Activated T-cell treated with anti-CD3 and anti-CD28 coated beads for 1 hour (primary cell): ENCODE measurements around the gene CRISPLD2.
"Not testable (repeated sequence)": the region's sequence is repeated elsewhere in the genome, so short reads cannot be mapped to it uniquely, and the experiment has no call there.

Experiments
- DNase-seq: peaks from one replicate; pipeline ENCODE4 v3.0.0-alpha.2; 2020; ENCODE audit warnings: low read depth

The CRISPLD2 gene

DNA sequence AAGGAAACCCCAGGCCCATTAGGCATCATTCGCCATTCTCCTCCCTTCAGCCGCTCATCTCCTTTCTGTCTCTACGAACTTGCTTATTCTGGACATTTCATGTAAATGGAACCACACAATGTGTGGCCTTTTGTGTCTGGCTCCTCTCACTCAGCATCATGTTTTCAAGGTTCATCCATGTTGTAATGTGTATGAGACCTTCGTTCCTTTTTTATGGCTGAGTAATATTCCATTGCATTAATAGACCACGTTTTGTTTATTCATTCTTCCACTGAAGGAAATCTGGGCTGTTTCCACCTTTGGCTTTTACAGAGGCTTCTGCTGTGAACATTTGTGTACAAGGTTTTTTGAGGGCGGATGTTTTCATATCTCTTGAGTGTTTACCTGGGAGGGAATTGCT is 3.2 kb downstream of the CRISPLD2 start:
- DNase-seq: no peak

DNA sequence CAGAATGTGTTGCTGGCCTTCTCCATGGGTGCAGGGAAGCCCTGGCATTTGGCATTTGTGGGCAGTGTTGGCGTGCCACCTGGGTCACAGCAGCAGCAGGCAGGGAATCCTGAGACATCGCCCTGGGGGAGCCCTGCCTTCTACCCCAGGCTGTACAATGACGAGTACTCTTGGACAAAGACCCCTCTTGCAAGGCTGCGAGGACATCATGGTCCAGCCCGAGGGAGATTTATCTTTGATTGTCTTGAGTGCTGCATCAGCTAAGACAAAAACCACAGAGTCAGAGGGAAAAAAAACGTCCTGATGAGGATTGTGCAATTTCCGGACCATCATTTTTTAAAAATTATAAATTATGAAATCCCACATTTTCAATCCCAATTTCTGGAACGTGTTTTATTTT is 3.7 kb downstream of the CRISPLD2 start:
- no peak for DNase-seq

DNA sequence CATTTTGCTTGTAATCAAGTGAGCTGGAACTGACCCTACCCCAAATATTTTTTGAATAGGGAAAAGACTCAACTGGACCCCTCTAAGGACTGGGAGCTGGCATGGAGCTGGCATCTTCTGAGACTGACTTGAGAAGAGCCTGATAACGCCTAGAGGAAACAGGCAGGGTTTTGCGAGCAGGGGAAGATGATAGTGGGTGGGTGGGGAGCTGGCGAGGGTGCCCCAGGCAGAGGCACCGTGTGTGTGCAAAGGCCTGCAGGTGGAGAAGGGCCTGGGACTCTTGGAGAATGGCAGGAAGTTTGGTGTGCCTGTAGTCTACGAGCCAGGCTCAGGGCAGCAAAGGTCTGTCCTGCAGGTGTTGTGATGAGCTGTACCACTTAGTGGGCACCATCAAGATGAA is 4.1 kb downstream of the CRISPLD2 start:
- no peak for DNase-seq

DNA sequence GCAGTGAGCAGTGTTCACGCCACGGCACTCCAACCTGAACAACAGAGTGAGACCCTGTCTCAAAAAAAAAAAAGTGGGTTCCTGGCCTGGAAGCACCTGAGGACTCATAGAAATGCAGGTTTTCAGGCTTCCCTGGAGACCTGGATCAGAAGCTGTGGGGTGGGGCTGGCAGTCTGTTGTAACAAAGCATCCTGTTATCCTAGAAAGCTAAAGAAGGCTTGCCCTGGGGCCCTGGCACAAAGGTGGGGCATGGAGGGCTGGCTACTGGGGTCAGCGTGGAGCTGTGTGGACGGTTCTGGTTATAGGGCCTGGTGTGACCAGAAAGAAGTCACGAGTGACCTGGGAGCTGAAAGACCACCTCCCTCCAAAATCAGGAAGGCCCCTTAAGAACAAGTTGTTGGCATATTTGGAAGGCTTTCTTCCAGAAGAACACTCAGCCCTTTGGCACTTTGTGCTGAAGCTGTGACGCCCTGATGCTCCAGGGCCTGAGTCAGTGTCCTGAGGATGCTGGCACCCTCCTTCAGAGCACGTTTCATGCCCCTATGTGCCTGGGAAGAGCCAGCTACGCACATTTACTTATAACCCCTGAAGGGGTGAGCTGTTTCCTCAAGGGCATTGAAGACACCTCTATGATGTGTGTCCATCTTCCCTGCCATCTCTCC is 6.2 kb downstream of the CRISPLD2 start:
- no peak for DNase-seq

DNA sequence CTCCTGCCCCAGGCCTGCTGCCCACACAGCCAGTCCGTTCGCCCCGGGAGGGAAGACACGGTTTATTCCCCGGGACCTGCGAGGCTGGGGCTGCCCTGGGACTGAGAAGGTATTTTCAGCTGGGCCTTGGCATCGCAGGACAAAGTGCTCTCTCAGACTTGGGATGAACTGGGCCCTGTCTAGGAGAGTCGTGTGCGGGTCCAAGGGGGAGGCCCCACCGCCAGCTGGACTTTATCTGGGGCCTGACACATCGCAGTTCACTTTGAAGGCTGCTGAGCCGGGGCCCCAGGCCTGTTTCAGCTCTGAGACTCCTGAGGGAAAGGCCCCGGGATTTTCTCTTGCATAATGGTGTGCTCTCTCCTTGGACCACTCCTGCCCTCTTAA is 6.8 kb downstream of the CRISPLD2 start:
- DNase-seq: no peak

DNA sequence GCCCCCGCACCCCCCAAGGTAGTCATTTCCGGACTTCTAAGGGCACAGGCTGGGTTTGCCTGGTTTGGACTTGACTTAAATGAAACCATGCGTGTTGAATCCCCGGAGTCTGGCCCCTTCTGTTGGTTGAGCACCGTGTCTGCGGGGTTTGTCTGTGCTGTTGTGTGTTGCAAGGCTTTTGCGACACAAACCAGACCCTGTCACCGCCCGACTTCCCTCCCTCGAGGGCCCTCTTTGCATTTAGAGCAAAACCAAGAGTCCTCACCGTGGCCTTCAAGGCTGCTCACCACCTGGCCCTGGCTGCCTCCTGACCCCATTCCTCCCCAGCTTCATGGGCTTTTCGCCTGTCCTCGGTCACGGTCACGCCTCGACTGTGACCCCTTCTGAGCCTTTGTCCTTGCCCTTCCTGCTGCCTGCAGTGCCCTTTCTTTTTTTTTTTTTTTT is 7.4 kb downstream of the CRISPLD2 start:
- DNase-seq: no peak

DNA sequence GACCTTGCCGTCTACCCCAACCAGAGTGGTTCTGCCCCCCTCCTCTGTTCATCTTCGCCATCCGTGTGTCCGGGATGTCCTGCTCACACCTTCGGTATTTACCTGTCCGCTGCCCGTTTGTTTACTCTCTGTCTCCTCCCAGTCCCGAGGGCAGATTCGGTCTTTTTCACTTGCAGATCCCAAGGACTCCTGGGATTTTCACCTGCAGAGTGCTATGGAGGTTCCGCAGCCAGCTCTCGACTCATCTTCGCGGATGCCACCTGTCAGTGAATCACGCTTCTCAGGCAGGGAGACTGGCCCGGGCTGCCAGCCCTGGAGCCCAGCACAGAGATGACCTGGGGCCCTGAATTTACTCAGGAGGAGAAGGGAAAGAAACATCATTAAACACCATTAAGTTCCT is 8.1 kb downstream of the CRISPLD2 start:
- no peak for DNase-seq

DNA sequence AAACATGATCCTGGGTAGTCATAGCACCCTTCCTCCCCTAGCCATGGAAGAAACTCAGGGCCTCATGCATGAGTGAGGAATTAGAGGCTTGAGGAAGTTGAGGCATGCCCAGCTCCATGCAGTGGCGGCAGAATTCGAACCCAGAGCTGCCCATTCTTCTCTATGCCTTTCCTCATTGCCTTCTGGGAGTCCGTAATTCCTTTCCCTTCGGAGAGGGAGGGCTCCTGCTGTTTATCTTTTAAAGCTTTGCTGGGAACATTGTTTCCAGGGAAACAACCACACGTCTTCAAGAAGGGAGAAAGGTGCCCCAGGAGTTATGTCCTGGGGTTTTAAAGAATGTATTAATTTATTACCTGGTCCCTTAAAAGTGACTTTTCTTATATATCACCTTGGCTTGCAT is 8.5 kb downstream of the CRISPLD2 start:
- DNase-seq: no peak

DNA sequence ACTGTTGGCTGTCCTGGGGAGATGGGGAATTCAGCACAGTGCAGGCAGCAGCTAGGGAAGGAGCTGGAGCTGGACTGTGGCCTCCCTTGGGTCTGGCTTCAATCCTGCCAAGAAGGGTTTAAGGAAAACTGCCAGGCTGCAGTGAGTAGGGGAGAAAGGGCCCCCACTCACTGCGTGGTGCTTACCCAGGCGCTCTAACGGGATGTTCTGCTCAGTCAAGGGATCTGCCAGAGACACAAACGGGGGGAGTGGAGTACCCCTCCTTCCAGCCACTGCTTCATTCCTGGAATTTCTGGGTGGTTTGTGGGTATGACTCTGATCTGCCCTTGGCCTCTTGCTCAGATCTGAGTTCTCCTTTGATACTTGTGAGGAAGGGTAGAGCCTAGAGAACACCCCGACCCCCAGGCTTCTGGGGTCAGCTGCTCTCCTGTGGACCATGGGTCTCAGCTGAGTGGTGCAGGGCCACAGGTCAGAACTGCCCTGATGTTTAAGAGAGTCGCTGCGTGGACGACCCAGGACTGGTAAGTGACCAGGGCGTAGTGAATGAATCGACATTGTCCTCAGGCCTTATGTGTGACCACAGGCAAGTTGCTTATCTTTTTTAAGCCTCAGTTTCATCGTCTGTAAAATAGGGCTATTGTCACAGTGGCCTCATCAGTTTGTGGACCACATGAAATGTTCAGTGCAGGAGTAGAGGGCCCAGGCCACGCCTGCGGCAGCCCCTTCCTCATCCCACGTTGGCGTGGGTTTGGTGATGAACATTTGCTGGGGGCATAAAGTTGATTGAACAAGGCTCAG is 9.6 kb downstream of the CRISPLD2 start:
- DNase-seq: no peak

DNA sequence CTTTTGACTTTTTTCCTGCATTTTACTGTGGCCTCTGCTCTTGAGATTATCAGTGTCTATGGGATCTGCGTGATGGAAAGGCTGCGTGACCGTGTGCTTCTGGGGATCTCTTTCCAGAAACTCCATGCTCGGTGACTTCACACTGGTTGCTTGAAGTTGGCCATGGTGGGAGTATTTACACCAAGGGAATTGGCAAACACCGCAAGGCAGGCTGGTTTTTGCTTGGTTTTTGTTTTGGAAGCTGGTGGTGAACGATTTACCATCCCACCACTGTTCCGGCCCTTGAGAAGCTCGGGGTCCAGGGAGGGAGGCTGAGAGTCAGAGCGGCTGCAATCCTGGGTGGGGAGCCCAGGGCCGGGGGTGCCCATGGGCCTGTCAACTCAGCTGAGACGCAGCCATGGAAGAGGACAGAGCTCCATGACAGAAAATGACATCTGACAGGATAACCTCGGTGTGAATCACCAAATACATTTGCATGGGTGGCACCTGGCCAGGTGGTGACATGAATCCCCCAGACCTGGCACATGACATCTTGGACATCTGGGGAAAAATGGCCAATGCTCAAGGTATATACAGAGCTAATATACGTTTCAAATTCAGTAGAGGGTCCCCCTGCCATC is 11.1 kb downstream of the CRISPLD2 start:
- DNase-seq: no peak

DNA sequence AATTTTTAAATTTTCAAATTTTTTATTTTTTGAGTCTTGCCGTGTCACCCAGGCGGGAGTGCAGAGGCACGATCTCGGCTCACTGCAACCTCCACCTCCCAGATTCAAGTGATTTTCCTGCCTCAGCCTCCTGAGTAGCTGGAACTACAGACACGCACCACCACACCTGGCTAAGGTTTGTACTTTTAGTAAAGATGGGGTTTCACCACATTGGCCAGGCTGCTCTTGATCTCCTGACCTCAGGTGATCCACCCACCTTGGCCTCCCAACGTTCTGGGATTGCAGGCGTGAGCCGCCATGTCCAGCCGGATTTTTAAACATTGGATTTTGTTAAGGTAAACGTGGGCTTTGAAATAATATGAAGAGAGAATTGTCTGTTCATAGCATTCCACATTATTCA is 11.9 kb downstream of the CRISPLD2 start:
- DNase-seq: not testable (repeated sequence)

DNA sequence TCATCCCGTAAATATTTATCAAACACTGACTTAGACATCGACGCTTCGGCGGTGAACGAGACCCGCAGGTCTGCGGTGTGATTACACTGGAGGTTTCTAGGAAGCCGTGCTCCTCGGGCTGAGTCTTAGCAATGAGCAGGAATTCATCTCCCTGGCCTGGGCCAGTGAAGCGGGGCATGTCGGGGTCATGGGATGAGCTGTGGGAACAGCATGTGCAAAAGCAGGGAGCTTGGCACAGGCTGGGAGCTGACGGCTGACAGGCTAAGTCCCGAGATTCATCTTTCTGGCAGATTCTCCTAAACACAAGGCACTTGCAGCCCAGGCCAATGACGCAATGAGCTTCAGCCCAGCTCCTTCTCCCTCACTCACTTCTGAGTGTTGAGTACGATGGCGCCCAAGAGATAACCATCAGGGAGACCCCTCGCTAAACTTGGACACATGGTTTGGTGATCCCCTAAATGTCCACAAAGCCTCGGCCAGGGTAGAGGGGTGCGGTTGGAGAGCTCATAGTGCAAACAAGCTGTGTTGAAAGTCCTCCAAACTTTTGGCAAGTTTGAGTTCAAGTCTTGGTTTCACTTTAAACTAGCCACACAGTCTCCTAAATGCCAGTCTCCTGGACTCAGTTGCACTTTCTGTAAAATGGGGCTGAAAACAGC is 12.8 kb downstream of the CRISPLD2 start:
- no peak for DNase-seq

DNA sequence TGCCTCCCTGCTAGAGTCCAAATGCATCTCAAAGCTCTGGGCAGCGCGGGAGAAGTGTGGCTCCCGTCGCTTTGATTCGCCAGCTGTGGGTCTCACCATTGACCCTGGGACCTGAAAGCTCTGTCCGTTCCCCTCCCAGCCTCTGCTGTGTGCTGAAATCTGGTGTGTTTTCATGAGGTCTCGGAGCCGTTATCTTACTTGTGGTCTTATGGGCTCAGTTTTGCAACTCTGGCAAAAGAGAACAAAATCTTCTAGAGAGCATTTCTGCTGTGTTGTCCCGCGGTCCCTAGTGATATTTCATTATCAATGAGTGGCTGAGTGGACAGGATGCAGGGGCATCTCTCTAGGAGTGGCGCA is 13.3 kb downstream of the CRISPLD2 start:
- no peak for DNase-seq

DNA sequence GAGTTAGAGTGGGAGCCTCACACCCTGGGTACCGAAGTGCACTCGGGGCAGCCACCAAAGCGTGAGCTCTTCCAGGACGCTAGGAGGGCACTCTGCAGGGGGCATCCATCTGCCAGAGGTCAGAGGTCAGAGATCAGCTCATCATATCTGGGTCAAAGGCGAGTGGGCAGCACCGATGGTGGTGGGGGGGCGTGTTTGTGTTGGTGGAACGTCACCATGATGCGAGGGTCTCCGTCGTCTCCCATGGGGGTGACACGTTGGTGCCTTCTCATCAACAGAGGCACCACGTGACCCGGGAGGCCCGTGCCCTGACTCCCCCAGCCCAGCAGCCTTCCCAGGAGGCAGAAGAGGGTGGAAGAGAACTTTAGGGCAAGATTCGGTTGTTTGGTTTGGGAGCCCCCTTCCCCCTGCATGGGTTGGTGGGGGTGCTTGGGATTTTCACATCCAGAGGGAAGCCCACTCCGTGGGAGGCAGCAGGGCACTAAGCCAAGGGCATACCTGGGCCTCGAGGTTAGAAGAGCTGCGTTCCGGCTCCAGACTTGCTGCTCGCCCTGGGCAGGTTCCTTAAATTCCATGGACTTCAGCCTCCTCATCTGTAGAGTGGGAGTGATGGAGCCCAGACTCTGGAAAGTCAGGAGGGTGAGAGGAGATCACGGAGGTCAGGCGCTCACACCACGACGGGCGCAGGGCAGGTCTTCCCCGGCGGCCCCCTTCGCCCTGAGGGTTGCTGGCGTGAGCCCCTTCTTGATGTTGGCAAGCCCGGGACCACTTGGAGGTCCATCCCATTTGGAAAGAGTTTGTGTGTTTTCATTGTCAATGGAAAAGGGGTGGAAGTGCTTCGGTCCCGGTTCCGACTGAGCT is 14.0 kb downstream of the CRISPLD2 start:
- DNase-seq: no peak

DNA sequence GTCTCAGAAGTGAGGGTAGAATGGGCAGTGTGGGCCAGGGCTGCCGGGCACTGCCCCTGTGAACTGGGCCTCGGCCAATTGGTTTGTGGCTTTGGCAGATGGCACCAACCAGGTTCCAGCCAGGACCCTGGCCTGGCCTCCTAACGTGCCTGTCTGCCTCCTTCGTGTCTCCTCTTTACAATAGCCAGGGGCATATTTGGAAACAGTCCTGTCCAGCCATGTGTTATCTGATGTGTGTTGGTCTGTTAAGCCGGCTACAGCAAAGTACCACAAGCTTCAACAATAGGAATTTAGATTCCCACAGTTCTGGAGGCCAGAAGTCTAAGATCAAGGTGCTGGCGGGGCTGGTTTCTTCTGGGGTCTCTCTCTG is 14.6 kb downstream of the CRISPLD2 start:
- DNase-seq: no peak

DNA sequence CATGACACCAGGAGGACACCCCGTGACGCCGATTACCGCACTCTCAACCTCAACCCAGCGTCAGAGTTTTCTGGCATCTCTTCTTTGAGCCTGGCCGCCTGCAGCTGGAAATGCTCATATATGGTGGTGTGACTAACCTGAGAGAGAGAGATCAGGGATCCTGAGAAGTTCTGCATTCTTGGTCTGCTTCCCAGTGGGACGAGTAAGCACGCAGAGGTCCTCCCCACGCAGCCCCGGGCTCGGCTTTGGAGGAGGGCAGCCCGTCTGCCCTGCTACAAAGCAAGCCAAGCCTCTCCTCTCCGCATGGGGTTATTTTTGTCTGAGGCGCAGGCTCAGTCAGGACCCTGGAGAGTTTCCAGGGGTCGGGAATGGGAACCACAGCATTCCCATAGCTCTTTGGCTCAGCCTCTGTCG is 16.5 kb downstream of the CRISPLD2 start:
- no peak for DNase-seq

DNA sequence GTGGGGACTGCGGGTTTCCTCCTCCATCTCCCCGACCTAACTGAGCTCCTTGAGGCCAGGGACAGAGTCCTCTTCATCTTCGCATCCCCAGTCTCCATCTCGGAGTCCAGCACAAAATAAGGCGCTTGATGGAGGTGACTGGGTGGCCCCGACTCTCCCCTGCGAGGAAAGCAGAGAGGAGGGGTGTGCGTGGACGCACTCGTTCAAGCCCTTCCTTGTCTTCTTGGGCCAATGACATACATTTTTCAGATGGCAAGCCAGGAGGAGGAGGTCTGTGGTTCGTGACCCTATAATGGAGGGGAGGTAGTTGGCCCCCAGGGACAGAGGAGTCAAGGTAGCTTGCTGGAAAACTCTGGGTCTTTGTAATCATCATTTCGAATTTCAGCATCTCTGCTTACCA is 17.2 kb downstream of the CRISPLD2 start:
- no peak for DNase-seq

DNA sequence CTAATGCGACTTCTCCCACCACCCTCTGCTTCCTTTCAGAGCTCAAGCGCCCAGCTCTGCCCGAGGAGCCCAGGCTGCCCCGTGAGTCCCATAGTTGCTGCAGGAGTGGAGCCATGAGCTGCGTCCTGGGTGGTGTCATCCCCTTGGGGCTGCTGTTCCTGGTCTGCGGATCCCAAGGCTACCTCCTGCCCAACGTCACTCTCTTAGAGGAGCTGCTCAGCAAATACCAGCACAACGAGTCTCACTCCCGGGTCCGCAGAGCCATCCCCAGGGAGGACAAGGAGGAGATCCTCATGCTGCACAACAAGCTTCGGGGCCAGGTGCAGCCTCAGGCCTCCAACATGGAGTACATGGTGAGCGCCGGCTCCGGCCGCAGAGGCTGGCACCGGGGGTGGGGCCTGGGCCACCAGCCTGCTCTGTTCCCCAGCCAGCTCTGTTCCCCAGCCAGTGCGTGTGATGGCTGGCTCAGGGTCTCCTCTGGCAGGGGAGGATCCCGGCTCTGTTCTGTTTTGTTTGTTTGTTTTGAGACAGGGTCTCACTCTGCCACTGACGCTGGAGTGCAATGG is 18.7 kb downstream of the CRISPLD2 start:
- DNase-seq: no peak

DNA sequence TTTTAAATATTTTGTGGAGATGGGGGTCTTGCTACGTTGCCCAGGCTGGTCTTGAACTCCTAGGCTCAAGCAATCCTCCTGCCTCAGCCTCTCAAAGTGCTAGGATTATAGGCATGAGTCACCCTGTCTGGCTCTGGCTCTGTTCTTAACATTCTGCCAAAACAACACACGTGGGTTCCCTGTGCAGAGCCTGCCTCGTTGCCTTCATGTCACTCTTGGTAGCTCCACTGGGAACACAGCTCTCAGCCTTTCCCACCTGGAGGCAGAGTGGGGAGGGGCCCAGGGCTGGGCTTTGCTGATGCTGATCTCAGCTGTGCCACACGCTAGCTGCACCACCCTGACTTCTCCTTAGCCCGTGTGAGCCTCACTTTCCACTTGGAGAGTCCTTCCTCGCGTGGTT is 19.3 kb downstream of the CRISPLD2 start:
- DNase-seq: no peak

DNA sequence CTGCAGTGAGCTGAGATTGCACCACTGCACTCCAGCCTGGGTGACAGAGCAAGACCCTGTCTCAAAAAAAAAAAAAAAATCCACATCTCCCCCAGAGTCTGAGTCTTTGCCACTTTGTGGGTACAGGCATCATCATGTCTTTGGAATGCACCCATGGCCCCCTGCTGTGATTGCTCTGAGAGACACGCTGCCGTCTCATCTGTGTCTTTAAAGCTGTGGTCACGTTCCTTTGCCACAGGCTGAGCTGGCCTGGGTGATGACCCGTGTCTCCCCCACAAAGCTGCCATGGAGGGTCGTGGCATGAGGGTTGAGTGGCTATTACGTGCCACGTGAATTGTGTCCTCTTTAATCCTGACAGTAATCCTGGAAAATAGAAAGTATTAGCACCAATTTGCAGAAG is 20.2 kb downstream of the CRISPLD2 start:
- no peak for DNase-seq
